Breast epithelium (tissue), 3 donors: Measurements from ENCODE around the gene AFMID.

Source experiments
- POLR2A ChIP-seq: fragments of 450-650 bp; IDR thresholded peaks from one replicate; pipeline ENCODE4 v1.6.1; 2016; ENCODE audit warnings: antibody characterized with exemption, mild to moderate bottlenecking, moderate library complexity
- POLR2AphosphoS5 ChIP-seq, 3 donors: sonication (generic); formaldehyde crosslinking; IDR thresholded peaks; one replicate each; pipeline ENCODE4 v1.6.1; 2017; ENCODE audit warnings: antibody characterized with exemption in 3 of 3
- TF ChIP-seq, protein P1 (sequence below), 3 donors: fragments of 450-650 bp; IDR thresholded peaks; one replicate each; pipeline ENCODE4 v1.5.1; 2016 to 2017; ENCODE audit warnings: antibody characterized with exemption in 3 of 3, mild to moderate bottlenecking in 3 of 3, moderate library complexity in 3 of 3

DNA sequence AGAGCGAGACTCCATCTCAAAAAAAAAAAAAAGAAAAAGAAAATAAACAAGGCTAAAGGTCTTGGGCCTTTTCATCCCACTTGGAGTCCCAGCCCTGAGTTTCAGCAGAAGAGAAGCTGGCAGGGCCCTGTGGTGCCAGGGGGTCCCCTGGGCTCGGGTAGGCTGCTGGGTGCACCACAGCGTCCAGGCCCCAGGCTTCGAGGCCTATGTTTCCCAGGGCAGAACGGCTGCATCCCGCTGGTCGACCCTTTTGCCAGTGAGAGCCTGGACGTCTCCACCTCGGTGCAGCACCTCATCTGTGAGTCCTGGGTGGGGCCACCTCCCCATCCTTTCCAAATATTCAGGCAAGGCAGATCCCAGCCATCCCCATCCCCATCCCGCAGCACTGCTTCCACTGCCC is 46.5 kb downstream of the AFMID start:
- TF ChIP-seq, protein P1, sequence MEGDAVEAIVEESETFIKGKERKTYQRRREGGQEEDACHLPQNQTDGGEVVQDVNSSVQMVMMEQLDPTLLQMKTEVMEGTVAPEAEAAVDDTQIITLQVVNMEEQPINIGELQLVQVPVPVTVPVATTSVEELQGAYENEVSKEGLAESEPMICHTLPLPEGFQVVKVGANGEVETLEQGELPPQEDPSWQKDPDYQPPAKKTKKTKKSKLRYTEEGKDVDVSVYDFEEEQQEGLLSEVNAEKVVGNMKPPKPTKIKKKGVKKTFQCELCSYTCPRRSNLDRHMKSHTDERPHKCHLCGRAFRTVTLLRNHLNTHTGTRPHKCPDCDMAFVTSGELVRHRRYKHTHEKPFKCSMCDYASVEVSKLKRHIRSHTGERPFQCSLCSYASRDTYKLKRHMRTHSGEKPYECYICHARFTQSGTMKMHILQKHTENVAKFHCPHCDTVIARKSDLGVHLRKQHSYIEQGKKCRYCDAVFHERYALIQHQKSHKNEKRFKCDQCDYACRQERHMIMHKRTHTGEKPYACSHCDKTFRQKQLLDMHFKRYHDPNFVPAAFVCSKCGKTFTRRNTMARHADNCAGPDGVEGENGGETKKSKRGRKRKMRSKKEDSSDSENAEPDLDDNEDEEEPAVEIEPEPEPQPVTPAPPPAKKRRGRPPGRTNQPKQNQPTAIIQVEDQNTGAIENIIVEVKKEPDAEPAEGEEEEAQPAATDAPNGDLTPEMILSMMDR (IDR thresholded peaks at IDR 0.05), result no peak
- TF ChIP-seq POLR2AphosphoS5 (IDR thresholded peaks at IDR 0.05) (no peak), POLR2A (no peak)
